ENCODE results near the gene ST8SIA6. TPM values are rescaled to one million over a fixed set of nuclear protein-coding genes. Genes with fewer than 3 reads are reported as not detected.
A peak's percentile ranks its signal among the peaks of the same experiment; 100 is the strongest.

ST8SIA6 gene
- total and polyA plus RNA-seq, 2 experiments from 2014 or later, result 0.79 TPM; not detected in 1

GRCh38 chr10:17375936-17376584, 78.3 kb downstream of the ST8SIA6 start:
- no peaks in the 10 kb centered on the region for H3K9me3 ChIP-seq (ENCODE audit: low read depth)
- H3K4me1 ChIP-seq (ENCODE audit: low read depth), result peaks cover 9% of the 10 kb centered on the region
- no peak overlapping the region for H3K4me3 ChIP-seq
- H3K36me3 ChIP-seq, result no peaks in the 10 kb centered on the region
- TF ChIP-seq CTCF (IDR thresholded peaks at IDR 0.05; ENCODE audit: low read depth, low read length), result peak; percentile 52
- H3K27me3 ChIP-seq, result no peaks in the 10 kb centered on the region
- no peak overlapping the region for H3K27ac ChIP-seq
- peak; percentile 1 to 15 for DNase-seq (ENCODE audit: low read depth in 1 of 2, low spot score in 1 of 2)

GRCh38 chr10:17368708-17369272, 85.6 kb downstream of the ST8SIA6 start:
- no peak overlapping the region for H3K4me3 ChIP-seq

GRCh38 chr10:17366705-17367104, 87.7 kb downstream of the ST8SIA6 start:
- H3K4me3 ChIP-seq, result no peak overlapping the region
- no peaks in the 10 kb centered on the region for H3K27me3 ChIP-seq
- no peak overlapping the region for H3K27ac ChIP-seq
- no peaks in the 10 kb centered on the region for H3K4me1 ChIP-seq (ENCODE audit: low read depth)
- no peaks in the 10 kb centered on the region for H3K36me3 ChIP-seq
- DNase-seq (ENCODE audit: low read depth in 1 of 2, low spot score in 1 of 2), result no peak
- no peak for TF ChIP-seq CTCF (IDR thresholded peaks at IDR 0.05; ENCODE audit: low read depth, low read length)
- H3K9me3 ChIP-seq (ENCODE audit: low read depth), result no peaks in the 10 kb centered on the region

More at GRCh38 chr10:17368708-17369272, 85.6 kb downstream of the ST8SIA6 start:
- no peaks in the 10 kb centered on the region for H3K27me3 ChIP-seq
- no peak overlapping the region for H3K27ac ChIP-seq
- no peak for DNase-seq (ENCODE audit: low read depth in 1 of 2, low spot score in 1 of 2)
- TF ChIP-seq CTCF (IDR thresholded peaks at IDR 0.05; ENCODE audit: low read depth, low read length), result no peak
- peaks cover 9% of the 10 kb centered on the region for H3K4me1 ChIP-seq (ENCODE audit: low read depth)
- H3K9me3 ChIP-seq (ENCODE audit: low read depth), result no peaks in the 10 kb centered on the region
- no peaks in the 10 kb centered on the region for H3K36me3 ChIP-seq

- Histone ChIP-seq H3K27ac (no peak overlapping the region), H3K27me3 (no peaks in the 10 kb centered on the region), H3K4me1 (ENCODE audit: low read depth) (no peaks in the 10 kb centered on the region), H3K4me3 (no peak overlapping the region), H3K36me3 (no peaks in the 10 kb centered on the region), H3K9me3 (ENCODE audit: low read depth) (no peaks in the 10 kb centered on the region)
- no peak for DNase-seq (ENCODE audit: low read depth in 1 of 2, low spot score in 1 of 2)
- no peak for TF ChIP-seq CTCF (IDR thresholded peaks at IDR 0.05; ENCODE audit: low read depth, low read length)
These were observed 89.0 kb downstream of the ST8SIA6 start for GRCh38 chr10:17365402-17365801.

- no peaks in the 10 kb centered on the region for H3K36me3 ChIP-seq
These were observed 95.9 kb downstream of the ST8SIA6 start for GRCh38 chr10:17358461-17358860.

More at GRCh38 chr10:17358461-17358860, 95.9 kb downstream of the ST8SIA6 start:
- H3K4me3 ChIP-seq, result no peak overlapping the region
- no peaks in the 10 kb centered on the region for H3K27me3 ChIP-seq
- TF ChIP-seq CTCF (IDR thresholded peaks at IDR 0.05; ENCODE audit: low read depth, low read length), result no peak
- DNase-seq (ENCODE audit: low read depth in 1 of 2, low spot score in 1 of 2), result no peak
- H3K27ac ChIP-seq, result no peak overlapping the region
- no peaks in the 10 kb centered on the region for H3K9me3 ChIP-seq (ENCODE audit: low read depth)
- no peaks in the 10 kb centered on the region for H3K4me1 ChIP-seq (ENCODE audit: low read depth)
